NK-92 (cell line): Measurements from ENCODE around the gene NIPSNAP3A.

ENCODE experiments used
- DNase-seq: peaks from one replicate; lab custom pipeline; 2025; ENCODE audit not compliant: unreplicated experiment; lab: John Stamatoyannopoulos, UW

Gene NIPSNAP3A

GRCh38 chr9:104774132-104774531 is 26.6 kb downstream of the NIPSNAP3A start:
- DNase-seq: no peak

- DNase-seq: no peak
These were observed 27.5 kb downstream of the NIPSNAP3A start for GRCh38 chr9:104774831-104775573.

GRCh38 chr9:104775574-104775936 is 28.1 kb downstream of the NIPSNAP3A start:
- DNase-seq: no peak

GRCh38 chr9:104775976-104776375 is 28.5 kb downstream of the NIPSNAP3A start:
- DNase-seq: no peak

GRCh38 chr9:104776797-104777196 is 29.3 kb downstream of the NIPSNAP3A start:
- DNase-seq: no peak

- DNase-seq: no peak
These were observed 31.3 kb downstream of the NIPSNAP3A start for GRCh38 chr9:104778802-104779201.

- DNase-seq: no peak
These were observed 31.9 kb downstream of the NIPSNAP3A start for GRCh38 chr9:104779334-104779733.

GRCh38 chr9:104779946-104780535 is 32.6 kb downstream of the NIPSNAP3A start:
- no peak for DNase-seq

GRCh38 chr9:104780796-104781395 is 33.4 kb downstream of the NIPSNAP3A start:
- no peak for DNase-seq

GRCh38 chr9:104783588-104783987 is 36.1 kb downstream of the NIPSNAP3A start:
- DNase-seq: no peak

GRCh38 chr9:104784098-104784497 is 36.6 kb downstream of the NIPSNAP3A start:
- DNase-seq: no peak

GRCh38 chr9:104786293-104786692 is 38.8 kb downstream of the NIPSNAP3A start:
- DNase-seq: no peak

GRCh38 chr9:104787306-104788015 is 40.0 kb downstream of the NIPSNAP3A start:
- no peak for DNase-seq

- DNase-seq: no peak
These were observed 40.8 kb downstream of the NIPSNAP3A start for GRCh38 chr9:104788251-104788650.

- no peak for DNase-seq
These were observed 46.6 kb downstream of the NIPSNAP3A start for GRCh38 chr9:104794070-104794469.

GRCh38 chr9:104795082-104795481 is 47.6 kb downstream of the NIPSNAP3A start:
- DNase-seq: no peak

- DNase-seq: no peak
These were observed 48.4 kb downstream of the NIPSNAP3A start for GRCh38 chr9:104795857-104796256.

- no peak for DNase-seq
These were observed 50.9 kb downstream of the NIPSNAP3A start for GRCh38 chr9:104798209-104798995.

GRCh38 chr9:104800068-104800785 is 52.7 kb downstream of the NIPSNAP3A start:
- DNase-seq: no peak

GRCh38 chr9:104802110-104802509 is 54.6 kb downstream of the NIPSNAP3A start:
- DNase-seq: no peak
